HEK293 (cell line): Measurements from ENCODE around the gene MAP3K4.

Experiments
- PRDM1 ChIP-seq: fragments of 450-650 bp; formaldehyde crosslinking; IDR thresholded peaks from 2 replicates; pipeline ENCODE4; 2016; ENCODE audit warnings: missing biosample characterization, missing genetic modification characterization
- ZNF10 ChIP-seq: fragments of 450-650 bp; formaldehyde crosslinking; IDR thresholded peaks from 2 replicates; pipeline ENCODE4 v1.5.1; 2017; ENCODE audit warnings: missing biosample characterization, missing genetic modification characterization

DNA sequence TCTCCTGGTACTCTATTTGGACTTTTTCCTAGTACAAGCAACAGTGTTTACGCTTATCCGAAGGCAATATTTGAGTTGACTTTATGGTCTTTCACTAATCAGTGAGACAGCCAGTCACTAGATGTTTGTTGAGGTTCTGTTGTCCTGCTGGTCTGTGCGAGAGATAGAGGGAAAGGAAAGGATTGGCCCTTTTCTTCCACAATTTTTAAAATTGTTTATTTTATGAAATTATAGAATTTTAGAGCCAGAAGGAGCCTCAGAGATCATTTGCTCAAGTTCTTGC, 44.4 kb downstream of the MAP3K4 start:
- TF ChIP-seq ZNF10 (no peak), PRDM1 (tag by site-specific recombination) (no peak)
